ENCODE data around the gene LASP1. TPM values are rescaled to one million over a fixed set of nuclear protein-coding genes. Genes with fewer than 3 reads are reported as not detected.

The LASP1 gene
- total and polyA plus RNA-seq, 4 donors: 65.5 to 140 (median 82.0) TPM

DNA sequence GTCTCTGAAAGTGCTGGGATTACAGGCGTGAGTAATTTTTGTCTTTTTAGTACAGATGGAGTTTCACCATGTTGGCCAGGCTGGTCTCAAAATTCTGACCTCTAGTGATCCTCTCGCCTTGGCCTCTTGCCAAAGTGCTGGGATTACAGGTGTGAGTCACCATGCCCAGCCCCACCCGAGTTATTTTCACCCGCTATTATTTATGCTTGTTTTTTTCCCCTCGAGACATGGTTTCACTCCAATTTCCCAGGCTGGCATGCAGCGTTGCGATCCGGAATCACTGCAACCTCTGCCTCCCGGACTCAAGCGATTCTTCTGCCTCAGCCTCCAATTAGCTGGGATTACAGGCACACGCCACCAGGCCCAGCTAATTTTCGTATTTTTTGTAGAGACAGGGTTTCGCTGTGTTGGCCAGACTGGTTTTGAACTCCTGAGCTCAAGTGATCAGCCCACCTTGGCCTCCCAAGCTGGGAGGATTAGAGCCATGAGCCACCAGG, 25.5 kb upstream of the LASP1 start:
- DNase-seq: no peak
- H3K9ac ChIP-seq (ENCODE audit: insufficient read depth in 1 of 2, low read length in 2 of 2): no peak overlapping the region
- no peak overlapping the region for H3K4me3 ChIP-seq
- ATAC-seq (ENCODE audit: insufficient read depth, low FRiP score): no peak
- peaks cover 7 to 17% (median 11%) of the 10 kb centered on the region in 4 donors for H3K36me3 ChIP-seq (ENCODE audit: control insufficient read depth in 4 of 4, insufficient read depth in 4 of 4, low read length in 4 of 4)
- 79 to 83% methylated on average over 13 of the region's 13 CpGs for WGBS, 2 donors
- H3K9me3 ChIP-seq (ENCODE audit: control insufficient read depth in 4 of 4, insufficient read depth in 3 of 4, low read length in 3 of 4): no peaks in the 10 kb centered on the region
- no peaks in the 10 kb centered on the region for H3K4me1 ChIP-seq (ENCODE audit: control insufficient read depth in 5 of 5, insufficient read depth in 5 of 5, low read length in 5 of 5)
- no peak overlapping the region for H3K27ac ChIP-seq (ENCODE audit: low read depth in 1 of 2, low read length in 1 of 2)
- no peaks in the 10 kb centered on the region for H3K27me3 ChIP-seq (ENCODE audit: control insufficient read depth in 3 of 3, insufficient read depth in 3 of 3, low read length in 2 of 3)
- TF ChIP-seq, protein P1, sequence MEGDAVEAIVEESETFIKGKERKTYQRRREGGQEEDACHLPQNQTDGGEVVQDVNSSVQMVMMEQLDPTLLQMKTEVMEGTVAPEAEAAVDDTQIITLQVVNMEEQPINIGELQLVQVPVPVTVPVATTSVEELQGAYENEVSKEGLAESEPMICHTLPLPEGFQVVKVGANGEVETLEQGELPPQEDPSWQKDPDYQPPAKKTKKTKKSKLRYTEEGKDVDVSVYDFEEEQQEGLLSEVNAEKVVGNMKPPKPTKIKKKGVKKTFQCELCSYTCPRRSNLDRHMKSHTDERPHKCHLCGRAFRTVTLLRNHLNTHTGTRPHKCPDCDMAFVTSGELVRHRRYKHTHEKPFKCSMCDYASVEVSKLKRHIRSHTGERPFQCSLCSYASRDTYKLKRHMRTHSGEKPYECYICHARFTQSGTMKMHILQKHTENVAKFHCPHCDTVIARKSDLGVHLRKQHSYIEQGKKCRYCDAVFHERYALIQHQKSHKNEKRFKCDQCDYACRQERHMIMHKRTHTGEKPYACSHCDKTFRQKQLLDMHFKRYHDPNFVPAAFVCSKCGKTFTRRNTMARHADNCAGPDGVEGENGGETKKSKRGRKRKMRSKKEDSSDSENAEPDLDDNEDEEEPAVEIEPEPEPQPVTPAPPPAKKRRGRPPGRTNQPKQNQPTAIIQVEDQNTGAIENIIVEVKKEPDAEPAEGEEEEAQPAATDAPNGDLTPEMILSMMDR (IDR thresholded peaks at IDR 0.05; ENCODE audit: control extremely low read depth, extremely low read depth): no peak

DNA sequence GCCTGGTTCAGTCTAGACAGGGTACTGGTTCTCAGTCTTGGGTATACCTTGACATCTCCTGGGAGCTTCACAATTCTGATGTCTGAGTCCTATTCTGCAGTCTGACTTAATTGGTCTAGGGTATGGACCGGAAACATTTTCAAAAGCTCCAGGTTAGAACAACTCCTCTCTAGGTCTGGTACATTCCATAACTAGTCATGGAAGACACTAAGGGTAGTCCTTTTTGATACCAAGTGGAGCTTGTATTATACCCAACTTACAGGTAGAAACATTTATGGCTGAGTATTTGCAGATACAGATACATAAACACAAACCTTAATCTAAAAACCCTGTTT, 21.3 kb upstream of the LASP1 start:
- no peaks in the 10 kb centered on the region for H3K9me3 ChIP-seq (ENCODE audit: control insufficient read depth in 4 of 4, insufficient read depth in 3 of 4, low read length in 3 of 4)
- H3K4me3 ChIP-seq: no peak overlapping the region
- H3K9ac ChIP-seq (ENCODE audit: insufficient read depth in 1 of 2, low read length in 2 of 2): no peak overlapping the region
- WGBS, 2 donors: 98 to 100% methylated on average over 1 of the region's 1 CpG
- H3K36me3 ChIP-seq (ENCODE audit: control insufficient read depth in 4 of 4, insufficient read depth in 4 of 4, low read length in 4 of 4): peaks cover 35 to 41% (median 39%) of the 10 kb centered on the region in 4 donors
- no peak overlapping the region for H3K27ac ChIP-seq (ENCODE audit: low read depth in 1 of 2, low read length in 1 of 2)
- DNase-seq (no peak), ATAC-seq (ENCODE audit: insufficient read depth, low FRiP score) (no peak)
- TF ChIP-seq, protein P1 (IDR thresholded peaks at IDR 0.05; ENCODE audit: control extremely low read depth, extremely low read depth): no peak
- no peaks in the 10 kb centered on the region for H3K27me3 ChIP-seq (ENCODE audit: control insufficient read depth in 3 of 3, insufficient read depth in 3 of 3, low read length in 2 of 3)
- peaks cover 0 to 18% (median 14%) of the 10 kb centered on the region in 5 donors for H3K4me1 ChIP-seq (ENCODE audit: control insufficient read depth in 5 of 5, insufficient read depth in 5 of 5, low read length in 5 of 5)

DNA sequence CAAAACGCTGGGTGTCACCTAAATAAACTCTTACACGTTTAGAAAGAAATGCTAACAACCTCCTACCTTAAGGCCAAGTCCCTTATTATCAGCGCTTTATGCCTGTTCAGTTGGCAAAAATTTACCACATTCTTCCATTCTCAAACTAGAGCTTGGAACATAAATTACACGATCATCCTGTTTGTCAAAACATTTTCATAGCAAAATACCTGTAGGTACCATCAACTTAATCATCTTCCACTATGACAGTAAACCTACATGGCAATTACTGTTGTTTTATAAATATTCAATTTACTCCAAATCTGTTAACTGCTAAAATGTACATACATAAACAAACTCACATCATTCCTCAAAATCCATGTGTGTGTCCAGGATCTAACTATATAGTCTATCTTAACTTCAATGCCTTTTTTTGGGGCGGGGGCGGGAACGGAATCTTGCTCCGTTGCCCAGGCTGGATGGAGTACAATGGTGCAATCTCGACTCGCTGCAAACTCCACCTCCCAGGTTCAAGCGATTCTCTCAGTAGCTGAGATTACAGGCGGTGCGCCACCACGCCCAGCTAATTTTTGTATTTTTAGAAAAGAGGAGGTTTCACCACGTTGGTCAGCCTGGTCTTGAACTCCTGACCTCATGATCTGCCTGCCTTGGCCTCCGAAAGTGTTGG, 20.8 kb upstream of the LASP1 start:
- H3K36me3 ChIP-seq (ENCODE audit: control insufficient read depth in 4 of 4, insufficient read depth in 4 of 4, low read length in 4 of 4): peaks cover 35 to 41% (median 39%) of the 10 kb centered on the region in 4 donors
- no peaks in the 10 kb centered on the region for H3K9me3 ChIP-seq (ENCODE audit: control insufficient read depth in 4 of 4, insufficient read depth in 3 of 4, low read length in 3 of 4)
- no peak overlapping the region for H3K4me3 ChIP-seq
- no peak for ATAC-seq (ENCODE audit: insufficient read depth, low FRiP score)
- TF ChIP-seq, protein P1 (IDR thresholded peaks at IDR 0.05; ENCODE audit: control extremely low read depth, extremely low read depth): no peak
- H3K9ac ChIP-seq (ENCODE audit: insufficient read depth in 1 of 2, low read length in 2 of 2): no peak overlapping the region
- H3K27me3 ChIP-seq (ENCODE audit: control insufficient read depth in 3 of 3, insufficient read depth in 3 of 3, low read length in 2 of 3): no peaks in the 10 kb centered on the region
- no peak for DNase-seq
- 82 to 83% methylated on average over 16 of the region's 16 CpGs for WGBS, 2 donors
- H3K4me1 ChIP-seq (ENCODE audit: control insufficient read depth in 5 of 5, insufficient read depth in 5 of 5, low read length in 5 of 5): peaks cover under 1 to 18% (median 14%) of the 10 kb centered on the region in 5 donors
- H3K27ac ChIP-seq (ENCODE audit: low read depth in 1 of 2, low read length in 1 of 2): no peak overlapping the region

Measured in lung (tissue), 12 donors.